Mesothelial cell of epicardium (in vitro differentiated cells): ENCODE data around the gene F12. TPM values are rescaled to one million over a fixed set of nuclear protein-coding genes. Genes with fewer than 3 reads are reported as not detected.

Experiments used
- DNase-seq, 2 experiments: peaks; one replicate each; pipeline ENCODE4 v3.0.0; 2021; ENCODE audit warnings: low spot score in 2 of 2; ENCODE audit not compliant: unreplicated experiment in 2 of 2
- H3K27ac Mint-ChIP-seq: 2 replicates; pipeline ENCODE4 v1.8.0; 2021; ENCODE audit warnings: mixed read lengths
- H3K27me3 Mint-ChIP-seq: 2 replicates; pipeline ENCODE4 v1.8.0; 2021; ENCODE audit warnings: low read depth, mixed read lengths
- H3K36me3 Mint-ChIP-seq: 2 replicates; pipeline ENCODE4 v1.8.0; 2021; ENCODE audit warnings: mixed read lengths
- H3K4me1 Mint-ChIP-seq: 2 replicates; pipeline ENCODE4 v1.8.0; 2021; ENCODE audit warnings: mixed read lengths
- H3K4me3 Mint-ChIP-seq: 2 replicates; pipeline ENCODE4 v1.8.0; 2021; ENCODE audit warnings: mild to moderate bottlenecking, moderate library complexity, mixed read lengths
- H3K9me3 Mint-ChIP-seq: 2 replicates; pipeline ENCODE4 v1.8.0; 2021; ENCODE audit warnings: mixed read lengths
- total RNA-seq: library from RNA; stranded (reverse); gene quantifications from 3 replicates; pipeline ENCODE4 v1.2.1, GENCODE V29; 2021
- TF ChIP-seq, protein P1 (sequence below): fragments of 200-600 bp; sonication (generic); IDR thresholded peaks from one replicate; pipeline ENCODE4 v1.5.0; 2021; ENCODE audit warnings: antibody characterized with exemption; ENCODE audit not compliant: unreplicated experiment

The F12 gene
- total RNA-seq, 1 donor from 2014 or later = 2.3 TPM

- TF ChIP-seq, protein P1, sequence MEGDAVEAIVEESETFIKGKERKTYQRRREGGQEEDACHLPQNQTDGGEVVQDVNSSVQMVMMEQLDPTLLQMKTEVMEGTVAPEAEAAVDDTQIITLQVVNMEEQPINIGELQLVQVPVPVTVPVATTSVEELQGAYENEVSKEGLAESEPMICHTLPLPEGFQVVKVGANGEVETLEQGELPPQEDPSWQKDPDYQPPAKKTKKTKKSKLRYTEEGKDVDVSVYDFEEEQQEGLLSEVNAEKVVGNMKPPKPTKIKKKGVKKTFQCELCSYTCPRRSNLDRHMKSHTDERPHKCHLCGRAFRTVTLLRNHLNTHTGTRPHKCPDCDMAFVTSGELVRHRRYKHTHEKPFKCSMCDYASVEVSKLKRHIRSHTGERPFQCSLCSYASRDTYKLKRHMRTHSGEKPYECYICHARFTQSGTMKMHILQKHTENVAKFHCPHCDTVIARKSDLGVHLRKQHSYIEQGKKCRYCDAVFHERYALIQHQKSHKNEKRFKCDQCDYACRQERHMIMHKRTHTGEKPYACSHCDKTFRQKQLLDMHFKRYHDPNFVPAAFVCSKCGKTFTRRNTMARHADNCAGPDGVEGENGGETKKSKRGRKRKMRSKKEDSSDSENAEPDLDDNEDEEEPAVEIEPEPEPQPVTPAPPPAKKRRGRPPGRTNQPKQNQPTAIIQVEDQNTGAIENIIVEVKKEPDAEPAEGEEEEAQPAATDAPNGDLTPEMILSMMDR = no peak
- Mint-ChIP-seq H3K27me3 (peaks cover 32% of the 10 kb centered on the region), H3K27ac (no peak overlapping the region), H3K36me3 (no peaks in the 10 kb centered on the region), H3K4me3 (no peak overlapping the region), H3K9me3 (no peaks in the 10 kb centered on the region), H3K4me1 (peaks cover 7% of the 10 kb centered on the region)
- no peak for DNase-seq
Observed at GRCh38 chr5:177397875-177398390, 11.4 kb downstream of the F12 start.

DNA sequence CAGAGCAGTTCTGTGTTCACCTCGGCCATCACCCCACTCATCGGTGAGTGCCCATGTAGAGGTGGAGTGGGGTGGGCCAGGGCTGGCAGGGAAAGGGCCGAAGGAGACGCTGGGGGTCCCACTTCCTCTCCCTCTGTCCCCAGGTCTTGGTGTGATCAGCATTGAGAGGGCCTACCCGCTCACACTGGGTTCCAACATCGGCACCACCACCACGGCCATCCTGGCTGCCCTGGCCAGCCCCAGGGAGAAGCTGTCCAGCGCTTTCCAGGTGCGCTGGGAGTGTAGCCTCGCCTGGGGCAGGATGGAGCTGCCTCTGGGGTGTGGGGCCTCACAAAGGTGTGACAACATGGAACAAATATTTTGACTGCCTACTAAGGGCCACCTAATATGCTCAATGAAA lies 12.6 kb downstream of the F12 start:
- TF ChIP-seq, protein P1 = no peak
- Mint-ChIP-seq H3K27ac (no peak overlapping the region), H3K36me3 (no peaks in the 10 kb centered on the region), H3K4me3 (no peak overlapping the region), H3K27me3 (peaks cover 20% of the 10 kb centered on the region), H3K9me3 (no peaks in the 10 kb centered on the region), H3K4me1 (no peaks in the 10 kb centered on the region)
- DNase-seq = no peak

DNA sequence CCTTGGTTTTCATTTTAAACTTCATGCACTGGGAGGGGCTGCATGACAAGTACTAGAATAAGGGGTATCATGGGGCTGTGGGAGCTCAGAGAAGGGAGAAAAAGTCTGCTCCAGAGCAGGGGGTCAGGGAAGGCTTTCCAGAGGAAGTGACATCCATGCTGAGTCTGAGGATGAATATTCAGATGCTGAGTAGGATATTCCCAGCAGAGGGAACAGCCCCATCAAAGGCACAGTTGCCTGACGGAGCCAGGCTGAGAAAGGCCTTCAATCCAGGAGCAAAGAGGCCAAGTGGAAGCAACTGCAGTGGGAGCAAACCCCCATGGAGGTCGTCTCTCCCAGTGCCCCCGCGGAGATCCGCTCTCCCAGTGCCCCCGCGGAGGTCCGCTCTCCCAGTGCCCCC lies 13.3 kb downstream of the F12 start:
- Mint-ChIP-seq H3K27me3 (peaks cover 13% of the 10 kb centered on the region), H3K4me1 (no peaks in the 10 kb centered on the region), H3K36me3 (no peaks in the 10 kb centered on the region), H3K9me3 (no peaks in the 10 kb centered on the region), H3K4me3 (no peak overlapping the region), H3K27ac (no peak overlapping the region)
- TF ChIP-seq, protein P1 = no peak
- no peak for DNase-seq

DNA sequence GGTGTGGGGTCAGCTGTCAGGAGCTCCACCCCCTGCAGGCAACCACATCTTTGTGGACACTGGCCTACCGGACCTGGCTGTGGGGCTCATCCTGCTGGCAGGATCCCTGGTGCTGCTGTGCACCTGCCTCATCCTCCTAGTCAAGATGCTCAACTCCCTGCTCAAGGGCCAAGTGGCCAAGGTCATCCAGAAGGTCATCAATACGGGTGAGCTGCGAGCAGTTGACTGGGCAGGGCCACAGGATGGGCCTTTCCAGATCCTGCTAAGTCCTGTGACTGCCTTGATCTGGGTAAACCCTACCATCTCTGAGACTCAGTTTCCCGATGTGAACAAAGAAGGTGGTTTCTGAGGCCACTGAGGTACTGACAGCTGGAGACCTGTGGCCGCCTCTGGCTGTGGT lies 15.4 kb downstream of the F12 start:
- peaks cover 12% of the 10 kb centered on the region for H3K27me3 Mint-ChIP-seq
- H3K4me1 Mint-ChIP-seq = peaks cover 13% of the 10 kb centered on the region
- H3K9me3 Mint-ChIP-seq = no peaks in the 10 kb centered on the region
- TF ChIP-seq, protein P1 = no peak
- no peaks in the 10 kb centered on the region for H3K36me3 Mint-ChIP-seq
- DNase-seq = no peak
- H3K4me3 Mint-ChIP-seq = no peak overlapping the region
- H3K27ac Mint-ChIP-seq = no peak overlapping the region

DNA sequence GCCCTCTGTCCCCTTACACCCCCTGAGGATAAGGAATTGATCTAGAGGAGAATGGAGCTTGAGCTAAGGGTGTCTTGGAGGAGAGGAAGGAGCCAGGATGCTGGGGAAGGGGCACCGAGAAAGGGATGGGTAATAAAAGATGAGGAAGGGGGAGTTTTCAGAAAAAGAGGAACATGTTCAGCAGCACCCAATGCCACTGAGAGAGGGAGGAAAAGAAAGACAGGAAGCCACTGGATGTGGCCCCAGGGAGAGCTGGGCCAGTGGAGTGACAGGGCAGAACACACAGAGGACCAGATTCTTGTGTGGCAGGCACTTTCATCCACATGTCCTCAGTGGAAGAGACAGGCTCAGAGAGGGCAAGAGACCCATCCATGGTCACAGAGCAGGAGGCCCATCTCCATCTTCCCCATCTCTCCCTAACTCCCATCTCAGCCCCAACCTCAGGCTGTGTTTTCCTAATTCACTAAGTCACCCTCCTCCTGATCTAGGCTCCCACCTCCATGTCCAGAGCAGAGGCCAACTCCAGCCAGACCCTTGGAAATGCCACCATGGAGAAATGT lies 16.1 kb downstream of the F12 start:
- peaks cover 11% of the 10 kb centered on the region for H3K27me3 Mint-ChIP-seq
- H3K36me3 Mint-ChIP-seq = no peaks in the 10 kb centered on the region
- no peak for DNase-seq
- TF ChIP-seq, protein P1 = no peak
- peaks cover 13% of the 10 kb centered on the region for H3K4me1 Mint-ChIP-seq
- H3K27ac Mint-ChIP-seq = no peak overlapping the region
- H3K4me3 Mint-ChIP-seq = no peak overlapping the region
- H3K9me3 Mint-ChIP-seq = no peaks in the 10 kb centered on the region

GRCh38 chr5:177392765-177393164 lies 16.6 kb downstream of the F12 start:
- TF ChIP-seq, protein P1 = no peak
- no peak overlapping the region for H3K27ac Mint-ChIP-seq
- no peaks in the 10 kb centered on the region for H3K36me3 Mint-ChIP-seq

More at GRCh38 chr5:177392765-177393164, 16.6 kb downstream of the F12 start:
- no peak for DNase-seq
- Mint-ChIP-seq H3K27me3 (peaks cover 8% of the 10 kb centered on the region), H3K4me3 (no peak overlapping the region), H3K9me3 (no peaks in the 10 kb centered on the region), H3K4me1 (peaks cover 13% of the 10 kb centered on the region)
